ENCODE data around the gene PARD6G.
"Not testable (repeated sequence)": the region's sequence is repeated elsewhere in the genome, so short reads cannot be mapped to it uniquely, and the experiment has no call there.

The PARD6G gene

DNA sequence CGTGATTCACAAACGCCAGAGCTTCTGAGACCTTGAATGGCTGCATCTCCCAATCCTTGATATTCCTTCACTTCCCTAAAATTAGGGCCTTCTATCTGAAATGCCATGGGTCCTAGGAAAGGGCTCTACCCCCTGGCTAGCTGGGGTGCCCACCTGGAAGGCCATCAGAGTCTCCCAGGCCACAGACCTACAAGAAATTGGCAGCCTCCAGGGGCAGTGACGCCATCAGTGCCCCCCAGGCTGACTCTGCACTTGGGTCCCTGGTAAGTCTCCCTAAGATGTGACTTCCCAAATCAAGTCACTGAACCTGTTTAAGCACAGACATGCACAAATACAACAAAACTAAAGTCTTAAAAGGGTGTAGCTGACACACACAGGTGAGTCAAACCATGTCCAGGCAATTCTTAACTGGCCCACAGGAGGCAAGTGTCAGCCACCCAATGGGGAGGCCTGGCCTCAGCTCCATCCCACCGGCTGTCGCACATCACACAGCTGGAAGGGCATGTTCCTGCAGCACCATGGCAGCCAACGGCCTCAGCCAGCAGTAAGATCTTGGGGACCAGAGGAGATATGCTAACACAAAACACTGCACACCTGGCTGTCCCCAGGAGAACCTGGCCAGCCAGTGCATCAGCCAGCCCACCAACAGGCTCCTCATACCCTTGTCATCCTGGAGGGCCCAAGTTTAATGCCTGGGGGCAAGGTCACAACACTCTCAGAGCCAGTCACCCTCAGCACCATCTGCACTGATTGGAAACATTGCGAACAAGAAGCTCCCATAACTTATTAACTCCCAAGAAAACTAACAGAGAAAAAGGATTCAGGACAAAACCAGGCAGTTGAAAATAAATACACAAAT lies 5.2 kb downstream of the PARD6G start:
- DNase-seq (ENCODE audit: low spot score) = no peak

DNA sequence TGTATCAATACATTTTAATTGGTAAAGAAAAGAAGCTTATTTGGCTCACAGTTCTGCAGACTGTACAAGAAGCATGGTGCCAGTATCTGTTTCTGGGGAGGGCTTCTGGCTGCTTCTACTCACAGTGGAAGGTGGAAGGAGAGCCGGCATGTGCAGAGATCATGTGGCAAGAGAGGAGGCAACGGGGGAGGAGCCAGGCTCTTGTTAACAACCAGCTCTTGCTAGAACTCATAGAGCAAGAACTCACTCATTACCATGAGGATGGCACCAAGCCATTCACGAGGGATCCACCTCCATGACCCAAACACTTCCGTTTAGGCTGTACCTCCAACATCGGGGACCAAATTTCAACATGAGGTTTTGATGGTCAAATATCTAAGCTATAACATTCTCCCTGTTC lies 7.5 kb downstream of the PARD6G start:
- DNase-seq (ENCODE audit: low spot score) = no peak

DNA sequence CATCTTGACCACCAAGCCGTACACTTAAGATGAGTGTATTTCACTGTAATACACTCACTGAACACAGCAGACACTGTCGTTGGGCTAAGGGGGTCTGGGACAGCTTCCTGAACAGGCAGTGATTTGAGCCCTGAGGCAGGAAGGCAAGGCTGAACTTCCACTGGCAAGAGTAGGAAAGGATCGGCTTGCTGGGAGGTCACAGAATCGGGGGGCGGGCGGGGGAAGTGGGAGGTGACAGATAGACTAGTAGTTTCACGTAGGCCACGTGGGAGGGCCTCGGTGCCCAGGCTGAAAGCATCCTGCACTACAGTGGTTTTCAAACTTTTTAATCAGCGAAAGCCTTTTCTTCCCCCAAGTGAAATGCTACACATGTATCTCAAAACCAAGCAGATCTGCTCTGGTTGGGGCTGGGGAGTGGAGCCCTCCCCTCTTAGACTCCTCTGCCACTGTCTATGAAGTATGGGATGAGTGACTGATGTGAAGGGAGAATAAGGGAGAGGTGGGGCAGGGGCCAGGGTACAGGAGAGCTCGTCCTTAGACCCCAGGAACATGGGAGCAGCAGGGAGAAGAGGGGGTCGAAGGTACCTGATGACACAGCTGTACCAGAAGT lies 8.6 kb downstream of the PARD6G start:
- DNase-seq (ENCODE audit: low spot score) = no peak

DNA sequence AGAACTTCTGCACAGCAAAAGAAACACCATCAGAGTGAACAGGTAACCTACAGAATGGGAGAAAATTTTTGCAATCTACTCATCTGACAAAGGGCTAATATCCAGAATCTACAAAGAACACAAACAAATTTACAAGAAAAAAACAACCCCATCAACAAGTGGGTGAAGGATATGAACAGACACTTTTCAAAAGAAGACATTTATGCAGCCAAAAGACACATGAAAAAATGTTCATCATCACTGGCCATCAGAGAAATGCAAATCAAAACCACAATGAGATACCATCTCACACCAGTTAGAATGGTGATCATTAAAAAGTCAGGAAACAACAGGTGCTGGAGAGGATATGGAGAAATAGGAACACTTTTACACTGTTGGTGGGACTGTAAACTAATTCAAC lies 9.8 kb downstream of the PARD6G start:
- DNase-seq (ENCODE audit: low spot score) = not testable (repeated sequence)

DNA sequence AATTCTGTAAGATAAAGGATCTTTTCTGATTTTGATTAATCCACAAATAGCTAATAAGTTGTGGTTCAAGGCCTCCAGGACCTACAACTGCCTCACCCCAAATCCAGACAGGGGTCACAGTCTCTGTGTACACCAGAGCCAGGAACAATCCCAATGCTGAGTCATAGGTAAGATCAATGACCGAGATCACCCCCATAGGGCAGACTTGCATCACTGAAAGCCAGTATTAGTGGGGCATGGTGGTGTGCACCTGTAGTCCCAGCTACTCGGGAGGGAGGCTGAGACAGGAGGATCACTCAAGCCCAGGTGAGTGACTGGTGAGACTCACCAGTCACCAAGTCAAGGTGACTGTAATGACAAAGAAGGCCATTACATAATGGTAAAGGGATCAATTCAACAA lies 12.9 kb downstream of the PARD6G start:
- no peak for DNase-seq (ENCODE audit: low spot score)

DNA sequence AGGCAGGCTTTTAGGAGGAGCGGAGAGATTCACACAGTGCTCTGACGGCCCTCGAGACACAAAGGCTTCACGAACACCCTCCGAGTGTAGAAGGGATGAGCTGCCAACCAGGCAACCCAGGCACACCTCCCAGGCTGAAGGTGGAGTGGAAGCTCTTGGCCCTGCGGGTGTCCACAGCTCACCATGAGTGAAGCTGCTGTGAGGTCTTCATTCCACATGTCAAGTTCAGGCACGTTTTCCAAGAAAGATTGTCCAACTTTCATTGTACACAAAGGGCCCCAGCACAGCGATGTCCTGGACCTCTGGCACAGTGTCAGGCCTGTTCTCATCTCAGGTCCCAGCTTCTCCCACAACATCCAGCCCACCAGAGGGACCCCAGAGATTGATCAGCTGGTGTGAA lies 13.4 kb downstream of the PARD6G start:
- DNase-seq (ENCODE audit: low spot score) = no peak

DNA sequence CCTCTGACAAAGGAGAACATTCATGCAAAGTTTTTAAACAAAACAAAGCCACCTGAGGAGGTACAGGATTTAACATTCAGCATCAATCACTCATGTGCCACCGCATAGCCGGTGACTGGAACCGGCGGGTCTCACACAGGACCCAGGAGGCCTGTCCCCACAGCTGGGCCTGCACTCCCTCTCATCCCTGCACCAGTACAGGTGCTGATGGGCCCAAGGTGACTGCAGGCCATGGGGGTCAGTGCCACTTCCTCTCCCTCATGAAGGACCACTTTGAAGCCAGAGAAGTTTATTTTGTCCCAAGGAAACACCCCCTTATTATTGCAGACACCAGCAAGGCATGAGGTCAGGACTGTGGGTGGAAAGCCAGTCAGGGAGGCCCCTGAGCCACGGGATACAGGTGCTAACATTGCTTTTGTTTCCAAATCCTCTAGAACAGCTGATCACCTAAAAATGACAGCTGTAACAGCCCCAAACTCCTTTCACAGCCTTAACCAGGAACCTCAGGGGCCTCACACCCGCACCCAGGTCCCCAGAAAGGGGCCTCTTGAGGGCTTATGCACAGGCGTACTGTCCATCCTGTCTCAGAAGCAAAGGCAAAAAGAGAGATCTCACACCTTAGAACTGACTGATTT lies 14.0 kb downstream of the PARD6G start:
- no peak for DNase-seq (ENCODE audit: low spot score)

DNA sequence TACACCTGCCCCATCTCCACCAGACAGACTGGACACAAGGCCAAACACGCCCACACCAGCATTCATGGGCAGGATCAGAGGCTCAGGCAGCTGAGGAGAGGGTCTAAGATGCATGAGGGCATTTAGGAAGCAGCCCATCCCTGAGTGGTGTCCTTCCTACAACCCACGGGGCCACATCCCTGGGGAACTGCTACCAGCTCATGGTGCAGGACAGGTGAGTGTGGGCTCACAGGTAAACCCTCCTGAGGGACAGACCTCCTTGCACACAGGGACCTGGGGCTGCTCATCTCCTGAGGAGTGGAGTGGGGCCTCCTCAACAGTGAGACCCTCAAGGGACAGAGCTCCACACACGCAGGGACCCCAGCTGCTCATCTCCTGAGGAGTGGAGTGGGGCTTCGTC lies 14.6 kb downstream of the PARD6G start:
- DNase-seq (ENCODE audit: low spot score) = no peak

DNA sequence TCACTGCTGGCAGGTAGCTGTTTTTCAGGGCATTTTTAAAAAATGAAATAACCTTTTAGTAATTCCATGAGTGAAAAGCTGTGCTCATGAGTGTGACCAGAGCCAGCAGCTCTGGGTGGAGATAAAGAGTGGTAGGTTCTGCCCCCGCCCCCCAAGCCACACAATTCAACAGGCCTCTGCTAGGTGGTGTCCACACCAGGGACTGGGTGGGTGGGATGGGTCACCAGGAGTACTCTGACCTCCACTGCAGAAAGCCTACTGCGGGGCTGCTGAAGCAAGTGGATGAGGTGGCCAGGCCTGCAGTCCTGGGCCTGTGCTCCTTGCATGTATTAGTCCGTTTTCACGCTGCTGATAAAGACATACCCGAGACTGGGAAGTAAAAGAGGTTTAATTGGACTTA lies 15.3 kb downstream of the PARD6G start:
- no peak for DNase-seq (ENCODE audit: low spot score)

DNA sequence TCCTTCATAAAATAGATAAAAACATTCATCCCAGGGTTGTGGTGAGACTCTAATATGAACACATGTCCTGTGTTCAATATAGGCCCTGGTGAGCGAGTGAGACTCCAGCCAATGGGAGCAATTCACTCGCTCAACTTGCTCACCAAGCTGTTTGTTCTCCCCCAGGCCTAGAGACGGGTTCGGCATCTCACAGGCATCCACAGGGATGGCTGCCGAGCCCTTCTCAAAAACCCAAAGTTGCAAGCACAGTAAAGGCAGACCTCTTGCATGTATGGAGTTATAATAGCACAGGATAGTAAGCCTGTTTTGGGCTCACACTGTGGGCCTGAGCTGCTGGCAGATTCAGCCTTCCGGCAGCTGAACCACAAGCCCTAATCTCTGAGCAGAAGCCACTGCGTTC lies 15.7 kb downstream of the PARD6G start:
- no peak for DNase-seq (ENCODE audit: low spot score)

DNA sequence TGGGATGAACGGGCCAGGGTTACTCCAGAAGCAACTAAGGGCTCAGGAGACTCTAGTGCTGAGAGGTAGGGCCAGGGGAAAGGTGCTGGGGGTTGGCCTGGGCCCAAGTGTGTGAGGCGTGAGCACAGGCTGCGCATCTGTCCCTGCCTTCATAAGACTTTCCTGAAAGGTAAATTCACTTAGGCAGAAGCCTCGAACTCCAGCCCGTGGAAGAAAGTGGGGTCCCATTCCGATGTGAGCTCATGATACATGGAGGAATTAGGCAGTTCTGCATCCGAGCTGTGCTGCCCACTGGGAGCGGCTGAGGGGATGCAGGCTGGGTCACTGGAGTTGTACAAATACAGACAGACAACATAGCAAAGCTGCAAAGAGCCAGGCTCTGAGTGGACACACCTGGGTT lies 16.2 kb downstream of the PARD6G start:
- DNase-seq (ENCODE audit: low spot score) = no peak

DNA sequence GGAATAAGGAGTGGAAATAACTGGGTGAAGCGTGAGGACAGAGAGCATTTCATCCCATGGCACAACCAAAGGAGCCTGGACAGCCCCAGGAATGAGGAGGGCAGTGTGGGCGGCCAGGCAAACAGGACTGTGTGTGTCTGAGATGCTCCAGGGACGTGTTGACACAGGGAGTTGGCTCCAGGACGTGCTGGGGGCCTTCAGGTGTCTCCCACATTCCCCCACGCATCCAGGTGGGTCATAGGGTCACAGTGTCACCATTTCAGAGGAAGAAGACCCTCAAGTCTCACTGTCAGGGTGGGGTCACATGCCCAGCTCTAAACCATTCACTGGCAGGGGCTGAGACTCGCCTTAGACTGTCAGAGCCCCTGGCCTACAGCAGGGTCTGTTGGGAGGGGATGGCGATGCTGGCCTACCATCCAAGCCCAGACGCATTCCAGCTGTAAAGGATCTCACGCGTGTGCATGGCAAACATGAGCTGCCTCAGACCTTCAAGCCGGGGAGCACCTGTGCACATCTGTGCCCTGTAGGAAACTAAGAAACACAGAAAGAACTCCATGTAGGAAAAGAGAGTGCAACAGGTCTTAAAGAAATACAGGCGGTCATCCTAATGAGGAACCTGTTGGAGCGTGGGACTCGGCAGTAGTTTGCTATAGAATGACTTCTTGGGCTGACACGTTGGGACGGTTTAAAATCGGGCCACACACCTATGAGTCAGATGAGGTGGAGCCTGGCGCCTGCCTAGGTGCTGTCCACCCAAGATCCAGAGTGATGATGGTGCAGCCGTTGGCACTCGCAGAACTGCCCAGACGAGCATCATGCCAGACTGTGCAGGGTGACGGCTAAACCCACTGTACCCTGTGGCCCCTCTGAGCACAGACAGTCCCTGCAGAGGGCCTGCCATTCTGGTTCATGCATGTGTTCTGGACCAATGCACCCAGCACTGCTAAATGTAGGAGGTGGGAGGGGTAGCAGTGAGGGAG lies 17.3 kb downstream of the PARD6G start:
- DNase-seq (ENCODE audit: low spot score) = no peak

DNA sequence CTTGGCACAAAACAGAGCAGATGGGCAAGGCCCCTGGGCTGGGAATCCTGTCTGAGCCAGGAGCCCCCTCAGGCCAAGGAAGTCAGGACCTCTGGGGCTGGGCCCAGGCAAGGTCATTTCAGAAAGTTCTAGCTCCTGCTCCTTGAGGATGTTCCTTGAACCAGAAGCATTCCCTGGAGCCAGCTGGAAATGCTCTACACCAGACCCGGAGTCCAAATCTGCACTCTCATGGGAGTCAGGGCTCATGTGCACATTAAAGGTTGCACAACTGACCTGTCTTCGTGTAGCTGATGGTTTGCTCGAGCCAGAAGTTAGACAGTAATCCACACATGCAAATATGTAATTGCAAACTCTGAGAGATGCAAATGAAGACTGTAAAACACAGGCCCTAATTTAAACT lies 18.0 kb downstream of the PARD6G start:
- no peak for DNase-seq (ENCODE audit: low spot score)

DNA sequence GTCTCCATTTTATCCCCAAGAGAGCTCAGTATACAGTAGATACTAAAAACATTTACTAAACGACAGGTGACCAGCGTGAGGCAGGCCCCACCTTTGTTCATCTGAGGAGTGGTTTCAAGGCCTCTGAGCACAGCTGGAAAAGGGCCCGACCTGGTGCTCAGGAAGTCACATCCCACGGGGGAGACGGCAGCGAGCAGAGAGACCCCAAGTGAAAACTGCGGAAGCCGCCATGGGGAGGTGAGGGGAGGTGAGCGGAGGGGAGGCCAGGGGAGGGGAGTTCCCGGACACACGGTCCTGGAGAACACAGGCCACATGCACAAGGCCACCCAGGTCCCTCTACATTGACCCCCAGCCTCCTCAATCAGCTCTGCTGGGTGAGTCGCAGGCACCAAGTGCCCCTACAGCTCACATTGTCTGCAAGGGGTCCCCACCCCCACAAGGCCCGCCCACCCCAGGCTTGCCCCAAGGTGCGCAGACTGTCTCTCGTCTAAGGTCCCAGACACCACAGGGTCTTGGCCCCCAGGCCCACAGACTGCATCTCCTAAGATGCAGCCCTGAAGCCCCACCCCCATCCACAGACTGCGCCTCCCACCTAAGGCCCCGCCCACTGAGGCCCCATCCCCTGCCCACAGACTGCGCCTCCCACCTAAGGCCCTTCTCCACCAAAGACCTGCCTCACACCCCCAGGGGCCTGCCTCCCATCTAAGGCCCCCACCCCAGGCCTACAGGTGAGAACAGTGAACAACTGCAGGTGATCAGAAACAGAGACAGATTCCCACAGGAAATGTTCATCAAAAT lies 19.1 kb downstream of the PARD6G start:
- no peak for DNase-seq (ENCODE audit: low spot score)

DNA sequence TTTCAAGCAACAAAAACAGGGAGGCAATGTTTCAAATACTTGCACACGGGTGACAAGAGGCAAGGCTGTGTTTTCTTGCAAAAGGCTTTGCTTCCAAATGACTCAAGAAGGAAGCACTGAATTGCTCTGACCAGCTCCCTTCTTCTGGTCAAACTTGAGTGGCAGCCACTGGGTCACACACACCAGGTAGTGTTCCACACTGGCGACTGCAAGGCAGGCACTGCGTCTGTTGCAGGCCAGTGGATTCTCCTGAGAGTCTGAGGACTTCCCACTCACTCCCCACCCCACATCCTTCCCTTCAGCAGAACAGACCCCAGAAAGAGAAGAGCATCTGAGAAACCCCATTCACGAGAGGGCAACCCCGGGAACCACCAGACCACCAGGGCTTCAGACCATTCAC lies 19.8 kb downstream of the PARD6G start:
- DNase-seq (ENCODE audit: low spot score) = no peak

DNA sequence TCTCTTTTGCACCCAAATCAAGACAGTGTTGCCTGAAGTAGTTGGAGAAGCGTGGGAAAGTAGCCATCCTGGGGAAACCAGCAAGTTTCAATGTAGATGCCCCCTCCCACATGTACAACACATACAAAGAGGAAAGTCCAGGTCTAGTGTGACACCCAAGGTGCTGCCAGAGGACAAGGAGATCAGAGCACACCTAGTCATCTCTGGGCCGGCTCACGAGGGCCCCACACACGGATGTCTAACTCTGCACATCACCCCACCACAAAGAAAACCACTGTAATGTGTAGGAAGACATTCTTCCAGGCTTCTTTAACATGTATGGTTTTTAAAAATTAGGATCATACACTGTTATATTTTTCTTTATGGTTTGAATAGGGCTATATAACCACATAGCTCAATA lies 21.6 kb downstream of the PARD6G start:
- no peak for DNase-seq (ENCODE audit: low spot score)

DNA sequence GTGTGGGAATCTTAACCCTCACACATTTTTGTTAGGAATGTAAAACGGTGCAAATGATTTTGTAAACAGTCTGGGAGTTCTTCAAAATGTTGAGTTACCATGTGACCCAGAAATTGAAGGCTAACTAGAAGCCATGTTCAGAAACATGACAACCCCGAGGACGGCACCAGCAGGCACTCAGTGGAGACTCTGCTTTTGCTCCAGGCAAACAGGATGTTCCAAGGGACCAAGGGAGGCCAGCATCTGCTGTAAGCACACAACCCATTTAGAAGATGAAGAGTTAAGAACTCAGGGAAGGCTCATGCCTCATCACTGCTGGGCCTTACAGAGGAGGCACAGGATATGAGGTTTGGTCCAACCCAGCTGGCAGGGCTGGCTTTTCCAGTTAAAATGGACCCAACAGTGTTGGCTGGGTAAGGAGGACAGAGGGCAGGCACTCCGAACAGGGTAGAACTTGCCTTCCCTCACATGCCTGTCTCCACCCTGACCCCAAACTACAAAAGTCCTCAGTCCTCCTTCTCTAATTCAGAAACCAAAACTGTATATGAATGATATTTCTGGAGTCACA lies 23.6 kb downstream of the PARD6G start:
- no peak for DNase-seq (ENCODE audit: low spot score)

DNA sequence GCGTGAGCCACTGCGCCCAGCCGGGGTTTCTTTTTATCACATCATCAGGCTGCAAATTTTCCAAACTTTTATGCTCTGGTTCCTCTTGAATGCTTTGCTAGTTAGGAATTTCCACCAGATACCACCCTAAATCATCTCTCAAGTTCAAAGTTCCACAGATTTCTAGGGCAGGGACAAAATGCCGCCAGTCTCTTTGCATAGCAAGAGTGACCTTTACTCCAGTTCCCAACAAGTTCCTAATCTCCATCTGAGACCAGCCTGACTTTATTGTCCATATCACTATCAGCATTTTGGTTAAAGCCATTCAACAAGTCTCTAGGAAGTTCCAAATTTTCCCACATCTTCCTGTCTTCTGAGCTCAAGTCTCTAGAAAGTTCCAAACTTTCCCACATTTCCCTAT lies 27.8 kb downstream of the PARD6G start:
- DNase-seq (ENCODE audit: low spot score) = not testable (repeated sequence)

DNA sequence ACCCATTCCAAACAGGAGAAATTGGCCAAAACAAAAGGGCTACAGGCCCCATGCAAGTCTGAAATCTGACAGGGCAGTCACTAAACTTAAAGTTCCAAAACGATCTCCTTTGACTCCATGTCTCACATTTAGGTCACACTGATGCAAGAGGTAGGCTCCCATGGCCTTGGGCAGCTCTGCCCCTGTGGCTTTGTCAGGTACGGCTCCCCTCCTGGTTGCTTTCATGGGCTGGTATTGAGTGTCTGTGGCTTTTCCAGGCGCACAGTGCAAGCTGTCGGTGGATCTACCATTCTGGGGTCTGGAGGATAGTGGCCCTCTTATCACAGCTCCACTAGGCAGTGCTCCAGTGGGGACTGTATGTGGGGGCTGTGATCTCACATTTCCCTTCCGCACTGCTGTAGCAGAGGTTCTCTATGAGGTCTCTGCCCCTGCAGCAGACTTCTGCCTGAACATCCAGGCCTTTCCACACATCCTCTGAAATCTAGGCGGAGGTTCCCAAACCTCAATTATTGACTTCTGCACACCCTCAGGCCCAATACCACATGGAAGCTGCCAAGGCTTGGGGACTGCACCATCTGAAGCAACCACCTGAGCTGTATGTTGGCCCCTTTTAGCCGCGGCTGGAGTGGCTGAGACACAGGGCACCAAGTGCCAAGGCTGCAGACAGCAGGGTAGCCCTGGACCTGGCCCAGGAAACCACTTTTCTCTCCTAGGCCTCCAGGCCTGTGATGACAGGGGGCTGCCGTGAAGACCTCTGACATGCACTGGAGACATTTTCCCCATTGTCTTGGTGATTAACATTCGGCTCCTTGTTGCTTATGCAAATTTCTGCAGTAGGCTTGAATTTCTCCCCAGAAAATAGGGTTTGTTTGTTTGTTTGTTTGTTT lies 28.7 kb downstream of the PARD6G start:
- DNase-seq (ENCODE audit: low spot score) = no peak

DNA sequence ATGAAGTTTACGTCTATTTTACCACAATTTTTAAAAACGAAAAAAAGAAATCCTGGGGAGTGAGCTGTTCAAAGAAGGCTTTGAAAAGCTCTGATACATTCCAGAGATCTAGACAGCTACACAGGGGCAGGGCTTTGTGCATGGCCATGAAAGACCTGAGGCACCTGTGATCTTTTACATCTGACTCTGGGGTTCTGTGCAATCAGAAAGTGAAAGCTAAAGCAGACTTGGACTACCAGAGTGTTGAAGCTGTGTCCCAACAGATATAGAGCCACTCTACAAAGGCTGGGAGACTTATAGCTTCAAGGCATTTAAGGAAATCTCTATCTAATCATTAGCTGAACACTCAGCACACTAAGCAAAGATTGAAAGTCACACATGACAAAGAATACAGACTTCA lies 34.1 kb downstream of the PARD6G start:
- DNase-seq (ENCODE audit: low spot score) = no peak
